ENCODE measurements around the gene MYO1H.
"Not testable (repeated sequence)": the region's sequence is repeated elsewhere in the genome, so short reads cannot be mapped to it uniquely, and the experiment has no call there.

MYO1H gene

GRCh38 chr12:109421355-109422087 lies 73.8 kb downstream of the MYO1H start:
- DNase-seq (ENCODE audit: low spot score) = no peak

- DNase-seq (ENCODE audit: low spot score) = no peak
These were observed 74.6 kb downstream of the MYO1H start for GRCh38 chr12:109422251-109422650.

- DNase-seq (ENCODE audit: low spot score) = no peak
These were observed 75.7 kb downstream of the MYO1H start for GRCh38 chr12:109423392-109423791.

GRCh38 chr12:109428037-109428629 lies 80.4 kb downstream of the MYO1H start:
- peak; percentile 92 for DNase-seq (ENCODE audit: low spot score)

GRCh38 chr12:109428804-109429203 lies 81.1 kb downstream of the MYO1H start:
- DNase-seq (ENCODE audit: low spot score) = not testable (repeated sequence)

GRCh38 chr12:109430244-109430643 lies 82.5 kb downstream of the MYO1H start:
- DNase-seq (ENCODE audit: low spot score) = no peak

GRCh38 chr12:109432431-109432830 lies 84.7 kb downstream of the MYO1H start:
- DNase-seq (ENCODE audit: low spot score) = no peak

- peak; percentile 66 for DNase-seq (ENCODE audit: low spot score)
These were observed 85.2 kb downstream of the MYO1H start for GRCh38 chr12:109432842-109433304.

- DNase-seq (ENCODE audit: low spot score) = no peak
These were observed 85.9 kb downstream of the MYO1H start for GRCh38 chr12:109433618-109434017.

- no peak for DNase-seq (ENCODE audit: low spot score)
These were observed 86.9 kb downstream of the MYO1H start for GRCh38 chr12:109434582-109434981.

GRCh38 chr12:109435428-109436187 lies 87.9 kb downstream of the MYO1H start:
- DNase-seq (ENCODE audit: low spot score) = no peak

- DNase-seq (ENCODE audit: low spot score) = no peak
These were observed 88.5 kb downstream of the MYO1H start for GRCh38 chr12:109436188-109436560.

GRCh38 chr12:109439181-109439580 lies 91.5 kb downstream of the MYO1H start:
- no peak for DNase-seq (ENCODE audit: low spot score)

GRCh38 chr12:109439951-109440350 lies 92.3 kb downstream of the MYO1H start:
- DNase-seq (ENCODE audit: low spot score) = not testable (repeated sequence)

- no peak for DNase-seq (ENCODE audit: low spot score)
These were observed 93.3 kb downstream of the MYO1H start for GRCh38 chr12:109440851-109441490.

GRCh38 chr12:109443794-109444193 lies 96.1 kb downstream of the MYO1H start:
- no peak for DNase-seq (ENCODE audit: low spot score)

GRCh38 chr12:109444259-109444658 lies 96.6 kb downstream of the MYO1H start:
- DNase-seq (ENCODE audit: low spot score) = no peak

- peak; percentile 68 for DNase-seq (ENCODE audit: low spot score)
These were observed 97.5 kb downstream of the MYO1H start for GRCh38 chr12:109445191-109445609.

GRCh38 chr12:109446869-109447268 lies 99.2 kb downstream of the MYO1H start:
- no peak for DNase-seq (ENCODE audit: low spot score)

- no peak for DNase-seq (ENCODE audit: low spot score)
These were observed 99.8 kb downstream of the MYO1H start for GRCh38 chr12:109447482-109447881.

- no peak for DNase-seq (ENCODE audit: low spot score)
These were observed 100.6 kb downstream of the MYO1H start for GRCh38 chr12:109448272-109448671.

GRCh38 chr12:109448707-109449390 lies 101.1 kb downstream of the MYO1H start:
- DNase-seq (ENCODE audit: low spot score) = no peak
